Stimulated activated CD4-positive, alpha-beta T cell treated with anti-CD3 and anti-CD28 coated beads, Interleukin-4, amount 100 ng/mL, for 24 hours (primary cell): ENCODE measurements around the gene CDC123.
"Not testable (repeated sequence)": the region's sequence is repeated elsewhere in the genome, so short reads cannot be mapped to it uniquely, and the experiment has no call there.

Source experiments
- DNase-seq: peaks from one replicate; pipeline ENCODE4 v3.0.0-alpha.2; 2020

The CDC123 gene, protein sequence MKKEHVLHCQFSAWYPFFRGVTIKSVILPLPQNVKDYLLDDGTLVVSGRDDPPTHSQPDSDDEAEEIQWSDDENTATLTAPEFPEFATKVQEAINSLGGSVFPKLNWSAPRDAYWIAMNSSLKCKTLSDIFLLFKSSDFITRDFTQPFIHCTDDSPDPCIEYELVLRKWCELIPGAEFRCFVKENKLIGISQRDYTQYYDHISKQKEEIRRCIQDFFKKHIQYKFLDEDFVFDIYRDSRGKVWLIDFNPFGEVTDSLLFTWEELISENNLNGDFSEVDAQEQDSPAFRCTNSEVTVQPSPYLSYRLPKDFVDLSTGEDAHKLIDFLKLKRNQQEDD

GRCh38 chr10:12195603-12196506, at the start of gene CDC123, which contains the start of gene NUDT5:
Gene CDC123, plus strand, starts transcription at chr10:12196188. Its CDS starts 58 bp downstream, at chr10:12196246.
Gene NUDT5, minus strand, starts transcription at chr10:12195891. Its CDS starts 9,600 bp downstream, at chr10:12186291.
- peak; percentile 86 for DNase-seq

GRCh38 chr10:12150163-12150562, 45.8 kb upstream of the CDC123 start:
- no peak for DNase-seq

GRCh38 chr10:12154516-12154915, 41.5 kb upstream of the CDC123 start:
- no peak for DNase-seq

GRCh38 chr10:12156367-12157123, 39.4 kb upstream of the CDC123 start:
- DNase-seq = no peak

GRCh38 chr10:12158111-12158510, 37.9 kb upstream of the CDC123 start:
- no peak for DNase-seq

GRCh38 chr10:12160664-12161063, 35.3 kb upstream of the CDC123 start:
- DNase-seq = no peak

GRCh38 chr10:12162927-12163326, 33.1 kb upstream of the CDC123 start:
- DNase-seq = no peak

DNA sequence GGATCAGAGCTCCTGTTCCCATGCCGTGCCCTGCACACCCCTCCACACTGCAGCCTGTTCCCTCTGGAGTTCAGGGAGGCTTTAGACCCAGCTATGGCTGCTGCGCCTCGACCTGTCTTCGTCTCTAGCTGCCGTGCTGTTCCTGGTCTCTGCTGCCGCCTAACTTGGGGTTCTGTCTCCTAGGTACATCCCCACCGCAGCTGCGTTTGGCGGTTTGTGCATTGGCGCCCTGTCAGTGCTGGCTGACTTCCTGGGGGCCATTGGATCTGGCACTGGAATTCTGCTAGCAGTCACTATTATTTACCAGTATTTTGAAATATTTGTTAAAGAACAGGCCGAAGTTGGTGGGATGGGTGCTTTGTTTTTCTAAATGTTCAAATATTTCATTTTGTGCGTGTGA, 31.9 kb upstream of the CDC123 start:
- DNase-seq = no peak

GRCh38 chr10:12165036-12165435, 31.0 kb upstream of the CDC123 start:
- DNase-seq = no peak

DNA sequence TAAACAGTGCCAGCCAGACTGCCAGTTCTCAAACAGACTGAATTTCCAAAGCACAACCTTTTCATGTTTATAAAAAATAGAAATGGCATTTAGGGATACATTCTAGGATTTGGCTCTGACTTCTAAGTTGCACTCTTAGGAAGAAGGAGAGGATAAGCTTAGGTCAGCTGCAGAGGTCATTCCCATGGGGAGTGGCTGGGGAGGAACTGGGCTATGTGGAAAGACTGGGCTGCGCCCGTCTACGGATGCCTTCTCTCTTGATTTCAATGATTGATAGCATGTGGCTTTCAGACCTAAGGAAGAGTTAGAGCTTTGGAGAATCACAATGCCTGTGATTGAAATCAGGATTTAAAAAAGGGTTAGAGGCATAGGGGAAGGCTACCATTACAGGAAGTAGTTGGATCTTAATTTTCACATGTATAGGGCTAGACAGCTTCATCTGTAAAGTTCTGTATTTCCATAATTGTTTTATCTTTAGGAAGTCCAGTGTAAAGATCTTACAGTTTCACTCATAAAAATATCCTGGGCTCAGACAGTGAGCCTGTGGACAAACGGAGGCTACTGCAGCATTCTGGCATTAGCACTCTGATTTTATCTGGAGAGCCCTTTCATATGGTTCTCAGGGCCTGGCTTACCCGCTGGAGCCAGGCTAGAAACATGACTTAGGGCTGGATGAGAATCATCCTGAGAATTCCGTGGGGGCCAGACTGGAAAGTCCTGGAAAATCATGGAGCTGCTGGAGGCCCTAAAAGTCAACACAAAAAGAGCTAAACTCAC, 29.8 kb upstream of the CDC123 start:
- no peak for DNase-seq

- DNase-seq = not testable (repeated sequence)
Measured at GRCh38 chr10:12171512-12171911, 24.5 kb upstream of the CDC123 start.

GRCh38 chr10:12177642-12178041, 18.3 kb upstream of the CDC123 start:
- DNase-seq = no peak

GRCh38 chr10:12179606-12180170, 16.3 kb upstream of the CDC123 start:
- no peak for DNase-seq

DNA sequence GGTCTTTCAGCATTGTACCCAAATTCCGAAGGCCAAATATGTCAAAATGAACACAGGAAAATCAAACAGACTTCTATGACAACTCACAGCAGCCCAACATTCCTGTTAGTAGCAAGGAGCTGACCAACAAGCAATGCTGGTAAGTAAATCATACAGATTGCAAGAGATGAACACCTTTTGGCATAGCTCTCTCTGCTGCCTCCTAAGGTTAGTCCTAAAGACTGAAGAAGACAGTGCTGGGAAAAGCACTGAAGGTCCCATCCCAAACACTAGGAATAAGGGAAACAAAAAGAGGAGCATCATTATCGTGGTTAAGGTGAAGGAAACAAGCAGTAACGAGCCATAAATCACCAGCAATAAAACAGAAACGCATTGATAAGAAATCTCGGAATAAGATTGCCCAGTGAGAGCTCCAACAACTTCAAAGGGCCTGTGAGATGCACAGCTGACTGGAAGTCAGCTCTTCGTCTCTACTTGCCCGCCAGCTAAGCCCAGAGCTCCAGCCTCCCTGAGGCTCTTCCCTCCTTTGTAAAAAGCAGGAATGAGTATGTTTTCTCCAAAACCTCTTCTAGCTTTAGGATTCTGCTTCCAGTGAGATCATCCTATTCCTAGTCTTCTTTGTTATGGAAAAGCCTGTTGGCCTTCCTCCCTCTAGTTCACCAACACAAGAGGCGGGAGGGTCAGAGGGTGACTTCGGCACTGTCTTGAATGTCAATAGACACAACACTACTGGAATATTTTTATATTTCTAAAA, 15.6 kb upstream of the CDC123 start:
- no peak for DNase-seq

DNA sequence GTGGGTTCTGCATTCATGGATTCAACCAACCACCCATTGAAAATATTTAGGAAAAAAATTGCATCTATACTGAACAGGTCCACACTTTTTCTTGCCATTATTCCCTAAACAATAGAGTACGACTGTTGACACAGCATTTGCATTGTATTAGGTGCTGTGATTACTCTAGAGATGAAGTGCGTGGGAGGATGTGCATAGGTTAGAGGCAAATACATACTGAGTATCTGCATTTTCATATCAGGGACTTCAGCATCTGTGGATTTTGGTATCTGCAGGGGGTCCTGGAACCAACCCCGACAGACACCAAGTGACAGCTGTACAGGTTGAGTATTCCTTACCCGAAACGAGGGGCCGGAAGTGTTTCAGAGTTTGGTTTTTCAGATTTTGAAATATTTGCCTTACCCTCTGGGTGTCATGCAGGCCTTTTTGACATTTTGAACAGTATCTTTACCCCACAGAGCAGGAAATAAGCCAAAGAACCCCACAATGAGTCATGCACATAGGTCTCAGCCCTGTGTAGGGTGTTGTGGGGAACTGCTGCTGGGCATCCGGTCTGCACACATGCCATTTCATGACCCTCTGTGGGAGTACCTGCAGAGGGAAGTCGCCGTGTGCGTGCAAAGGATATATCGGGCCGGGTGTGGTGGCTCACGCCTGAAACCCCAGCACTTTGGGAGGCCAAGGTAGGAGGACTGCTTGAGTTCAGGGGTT, 14.8 kb upstream of the CDC123 start:
- peak; percentile 76 for DNase-seq

DNA sequence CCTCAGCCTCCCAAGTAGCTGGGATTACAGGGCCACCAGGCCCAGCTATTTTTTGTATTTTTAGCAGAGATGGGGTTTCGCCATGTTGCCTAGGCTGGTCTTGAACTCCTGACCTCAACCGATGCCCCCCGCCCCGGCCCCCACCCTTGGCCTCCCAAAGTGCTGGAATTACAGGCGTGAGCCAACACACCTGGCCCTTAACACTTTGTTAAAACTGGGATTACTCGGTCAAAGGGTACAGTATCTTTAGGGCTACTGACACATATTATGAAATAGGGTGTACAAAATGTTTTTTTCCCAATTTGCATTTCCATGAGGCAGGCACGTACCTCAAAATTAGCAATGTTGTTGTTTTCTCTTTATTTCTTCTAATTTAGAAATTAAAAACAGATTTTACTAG, 11.8 kb upstream of the CDC123 start:
- DNase-seq = no peak

DNA sequence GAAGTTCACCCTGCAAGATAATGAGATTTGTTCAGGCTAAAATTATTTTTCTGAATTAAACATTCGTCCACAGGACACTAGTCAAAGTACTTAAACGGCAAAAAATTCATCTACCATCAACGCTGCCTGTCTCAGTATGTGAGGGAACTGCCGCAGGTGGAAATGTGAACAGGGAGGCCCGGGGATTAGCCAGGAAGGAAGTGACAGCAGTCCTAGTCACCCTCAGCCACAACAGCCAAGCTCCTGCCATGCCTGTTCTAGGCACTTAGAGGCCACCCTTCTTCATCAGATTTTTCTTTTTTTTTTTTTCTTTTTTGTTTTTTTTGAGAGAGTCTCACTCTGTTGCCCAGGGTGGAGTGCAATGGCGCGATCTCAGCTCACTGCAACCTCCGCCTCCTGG, 9.7 kb upstream of the CDC123 start:
- peak; percentile 23 for DNase-seq

GRCh38 chr10:12187321-12187905, 8.6 kb upstream of the CDC123 start:
- no peak for DNase-seq

GRCh38 chr10:12188656-12189055, 7.3 kb upstream of the CDC123 start:
- DNase-seq = no peak

GRCh38 chr10:12189426-12189825, 6.6 kb upstream of the CDC123 start:
- DNase-seq = no peak
